Measurements from ENCODE around the gene TIGD3. TPM values are rescaled to one million over a fixed set of nuclear protein-coding genes. Genes with fewer than 3 reads are reported as not detected.

TIGD3 gene
- total RNA-seq, 2 donors from 2014 or later, result 0.99 to 1.0 TPM

DNA sequence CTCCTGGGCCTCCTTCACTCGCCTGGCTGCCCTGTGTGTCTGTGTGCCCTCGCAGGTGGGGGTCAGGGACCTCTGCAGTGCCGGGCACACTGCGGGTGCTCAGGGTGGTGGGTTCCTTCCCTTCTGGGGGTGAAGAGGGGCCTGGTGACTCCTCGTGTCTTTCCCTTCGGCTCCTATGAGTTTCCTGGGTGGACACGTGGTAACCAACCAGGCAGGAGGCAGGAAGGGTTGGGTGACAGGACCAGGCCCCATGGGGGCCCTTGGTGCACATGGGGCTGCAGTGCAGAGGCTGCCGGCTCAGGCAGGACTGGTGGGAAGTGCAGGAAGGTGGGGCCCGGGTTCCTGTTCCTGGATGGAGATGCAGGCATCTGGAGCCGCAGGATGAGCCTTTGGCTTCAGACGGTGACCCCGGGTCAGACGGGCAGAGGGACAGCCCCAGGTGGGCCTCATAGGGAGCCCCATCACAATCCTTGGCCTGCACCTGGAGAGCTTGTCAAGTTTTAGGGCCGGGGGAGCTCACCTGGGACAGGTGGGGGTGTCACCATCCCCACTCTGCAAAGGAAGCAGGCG is 41.5 kb downstream of the TIGD3 start:
- Histone ChIP-seq H3K4me3 (ENCODE audit: low read length) (no peak overlapping the region), H3K9ac (ENCODE audit: extremely low read depth, low read length, poor library complexity, severe bottlenecking) (no peak overlapping the region), H3K27me3 (ENCODE audit: control insufficient read depth, insufficient read depth, low read length, poor library complexity, severe bottlenecking) (no peaks in the 10 kb centered on the region), H3K9me3 (ENCODE audit: control insufficient read depth, low read length) (no peaks in the 10 kb centered on the region), H3K4me1 (ENCODE audit: control insufficient read depth, insufficient read depth, low read length) (no peaks in the 10 kb centered on the region), H3K36me3 (ENCODE audit: control insufficient read depth, insufficient read depth, low read length) (peaks cover 7% of the 10 kb centered on the region), H3K27ac (ENCODE audit: low read depth, low read length) (no peak overlapping the region)
- 92 to 96% methylated on average over 8 to 15 of the region's 15 CpGs for whole genome bisulfite sequencing, 2 experiments (ENCODE audit: insufficient coverage in 1 of 2, insufficient read length in 1 of 2)
- no peak for DNase-seq
- Mint-ChIP-seq H3K4me1 (peaks cover 2% of the 10 kb centered on the region), H3K27me3 (ENCODE audit: insufficient read depth) (no peaks in the 10 kb centered on the region), H3K4me3 (no peak overlapping the region), H3K36me3 (ENCODE audit: low read depth) (peaks cover 26% of the 10 kb centered on the region), H3K27ac (no peak overlapping the region), H3K9me3 (no peaks in the 10 kb centered on the region)
- TF ChIP-seq, protein P1, sequence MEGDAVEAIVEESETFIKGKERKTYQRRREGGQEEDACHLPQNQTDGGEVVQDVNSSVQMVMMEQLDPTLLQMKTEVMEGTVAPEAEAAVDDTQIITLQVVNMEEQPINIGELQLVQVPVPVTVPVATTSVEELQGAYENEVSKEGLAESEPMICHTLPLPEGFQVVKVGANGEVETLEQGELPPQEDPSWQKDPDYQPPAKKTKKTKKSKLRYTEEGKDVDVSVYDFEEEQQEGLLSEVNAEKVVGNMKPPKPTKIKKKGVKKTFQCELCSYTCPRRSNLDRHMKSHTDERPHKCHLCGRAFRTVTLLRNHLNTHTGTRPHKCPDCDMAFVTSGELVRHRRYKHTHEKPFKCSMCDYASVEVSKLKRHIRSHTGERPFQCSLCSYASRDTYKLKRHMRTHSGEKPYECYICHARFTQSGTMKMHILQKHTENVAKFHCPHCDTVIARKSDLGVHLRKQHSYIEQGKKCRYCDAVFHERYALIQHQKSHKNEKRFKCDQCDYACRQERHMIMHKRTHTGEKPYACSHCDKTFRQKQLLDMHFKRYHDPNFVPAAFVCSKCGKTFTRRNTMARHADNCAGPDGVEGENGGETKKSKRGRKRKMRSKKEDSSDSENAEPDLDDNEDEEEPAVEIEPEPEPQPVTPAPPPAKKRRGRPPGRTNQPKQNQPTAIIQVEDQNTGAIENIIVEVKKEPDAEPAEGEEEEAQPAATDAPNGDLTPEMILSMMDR (conservative IDR thresholded peaks at IDR 0.05), result no peak

DNA sequence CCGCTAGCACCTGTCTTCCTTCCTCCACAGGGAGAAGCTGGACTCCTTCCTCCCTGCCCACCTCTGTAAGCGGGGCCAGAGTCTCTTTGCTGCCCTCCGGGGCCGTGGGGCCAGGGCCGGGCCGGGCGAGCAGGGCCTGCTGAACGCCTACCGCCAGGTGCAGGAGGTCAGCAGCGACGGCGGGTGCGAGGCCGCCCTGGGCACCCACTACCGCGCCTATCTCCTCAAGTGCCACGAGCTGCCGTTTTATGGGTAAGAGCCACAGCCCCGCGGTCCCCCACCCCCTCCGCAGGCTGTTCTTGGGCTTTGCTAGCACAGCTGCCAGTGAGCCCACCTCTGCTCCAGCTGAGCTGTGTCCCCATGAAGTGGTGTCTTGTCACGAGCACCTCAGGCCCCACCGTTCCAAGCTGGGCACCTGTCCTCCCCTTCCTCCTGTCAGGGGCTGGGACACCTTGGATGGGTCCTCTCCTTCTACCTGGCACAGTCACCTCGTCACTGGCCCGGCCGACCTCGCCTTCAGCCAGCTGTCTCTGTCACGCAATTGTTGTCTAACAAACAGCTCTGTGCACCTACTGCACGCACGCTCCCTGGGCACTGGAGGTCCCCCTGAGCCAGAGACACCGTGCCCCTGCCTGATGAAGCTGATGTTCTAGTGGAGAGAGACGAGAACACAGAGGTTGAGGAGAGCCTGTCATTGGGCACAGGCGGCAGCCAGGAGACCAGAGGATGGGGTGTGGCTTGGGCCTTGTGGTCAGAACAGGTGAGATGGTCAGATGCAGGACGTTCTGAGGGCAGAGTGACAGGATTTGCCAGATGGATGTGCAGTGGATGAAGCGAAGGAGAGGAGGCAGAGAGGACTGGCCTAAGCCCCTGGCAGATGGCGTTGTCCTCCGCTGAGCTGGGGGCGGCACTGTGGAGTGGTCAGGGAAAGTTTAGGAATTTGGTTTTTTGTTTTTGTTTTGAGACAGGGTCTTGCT is 42.5 kb downstream of the TIGD3 start:
- Mint-ChIP-seq H3K9me3 (no peaks in the 10 kb centered on the region), H3K27ac (no peak overlapping the region), H3K36me3 (ENCODE audit: low read depth) (peaks cover 29% of the 10 kb centered on the region), H3K27me3 (ENCODE audit: insufficient read depth) (no peaks in the 10 kb centered on the region), H3K4me1 (peaks cover 4% of the 10 kb centered on the region), H3K4me3 (no peak overlapping the region)
- H3K4me3 ChIP-seq (ENCODE audit: low read length), result no peak overlapping the region
- H3K36me3 ChIP-seq (ENCODE audit: control insufficient read depth, insufficient read depth, low read length), result peaks cover 10% of the 10 kb centered on the region
- no peak overlapping the region for H3K27ac ChIP-seq (ENCODE audit: low read depth, low read length)
- H3K9me3 ChIP-seq (ENCODE audit: control insufficient read depth, low read length), result no peaks in the 10 kb centered on the region
- TF ChIP-seq, protein P1 (conservative IDR thresholded peaks at IDR 0.05), result no peak
- WGBS, 2 experiments (ENCODE audit: insufficient coverage in 1 of 2, insufficient read length in 1 of 2), result 95 to 97% methylated on average over 28 to 38 of the region's 38 CpGs
- H3K4me1 ChIP-seq (ENCODE audit: control insufficient read depth, insufficient read depth, low read length), result no peaks in the 10 kb centered on the region
- no peaks in the 10 kb centered on the region for H3K27me3 ChIP-seq (ENCODE audit: control insufficient read depth, insufficient read depth, low read length, poor library complexity, severe bottlenecking)
- no peak overlapping the region for H3K9ac ChIP-seq (ENCODE audit: extremely low read depth, low read length, poor library complexity, severe bottlenecking)
- DNase-seq, result no peak

DNA sequence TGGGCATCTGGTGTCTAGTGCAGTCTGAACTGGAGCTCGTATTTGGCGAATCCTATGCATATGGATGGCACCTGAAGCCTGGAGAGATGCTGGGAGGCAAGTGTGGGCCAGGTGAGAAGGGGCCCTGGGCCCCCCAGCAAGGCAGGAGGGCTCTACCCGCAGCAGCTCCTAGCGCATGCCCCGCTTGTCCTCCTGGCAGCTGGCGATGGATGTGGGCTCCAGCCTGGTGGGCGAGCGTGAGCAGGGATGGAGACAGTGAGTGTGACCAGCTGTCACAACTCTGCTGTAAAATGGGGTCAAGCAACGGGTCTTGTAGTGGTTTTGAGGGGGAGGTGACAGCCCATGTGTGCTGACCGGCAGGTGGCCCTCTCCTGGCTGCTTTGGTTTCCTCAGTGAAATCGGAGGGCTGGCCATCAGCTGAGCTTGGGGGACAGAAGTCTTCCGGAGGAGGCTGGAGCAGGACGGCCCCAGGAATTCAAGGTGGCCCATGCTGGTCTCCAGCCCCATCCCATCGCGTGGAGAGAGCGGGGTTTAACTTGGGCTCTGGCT is 43.9 kb downstream of the TIGD3 start:
- Mint-ChIP-seq H3K4me3 (no peak overlapping the region), H3K9me3 (no peaks in the 10 kb centered on the region), H3K27me3 (ENCODE audit: insufficient read depth) (no peaks in the 10 kb centered on the region), H3K4me1 (peaks cover 4% of the 10 kb centered on the region), H3K36me3 (ENCODE audit: low read depth) (peaks cover 36% of the 10 kb centered on the region), H3K27ac (no peak overlapping the region)
- Histone ChIP-seq H3K4me1 (ENCODE audit: control insufficient read depth, insufficient read depth, low read length) (no peaks in the 10 kb centered on the region), H3K4me3 (ENCODE audit: low read length) (no peak overlapping the region), H3K9me3 (ENCODE audit: control insufficient read depth, low read length) (no peaks in the 10 kb centered on the region), H3K36me3 (ENCODE audit: control insufficient read depth, insufficient read depth, low read length) (peaks cover 14% of the 10 kb centered on the region), H3K27ac (ENCODE audit: low read depth, low read length) (no peak overlapping the region), H3K27me3 (ENCODE audit: control insufficient read depth, insufficient read depth, low read length, poor library complexity, severe bottlenecking) (no peaks in the 10 kb centered on the region), H3K9ac (ENCODE audit: extremely low read depth, low read length, poor library complexity, severe bottlenecking) (no peak overlapping the region)
- TF ChIP-seq, protein P1 (conservative IDR thresholded peaks at IDR 0.05), result peak; percentile 23
- WGBS, 2 experiments (ENCODE audit: insufficient coverage in 1 of 2, insufficient read length in 1 of 2), result 90 to 94% methylated on average over 8 to 16 of the region's 16 CpGs
- DNase-seq, result no peak

Measured in endodermal cell (in vitro differentiated cells).